Stomach (tissue), 9 donors: ENCODE data around the gene PIMREG. TPM values are rescaled to one million over a fixed set of nuclear protein-coding genes. Genes with fewer than 3 reads are reported as not detected.
A peak's percentile ranks its signal among the peaks of the same experiment; 100 is the strongest.

ENCODE experiments used
- DNase-seq, 2 donors: peaks; one replicate each; pipeline versions ENCODE4 v3.0.0 to v3.0.0-alpha.2; 2013 to 2019
- H3K27ac ChIP-seq, 5 donors: fragments of 200-600 bp in 4 of 5; sonication (generic) in 4 of 5; one replicate each; pipeline ENCODE4 v1.5.1; 2013 to 2019; ENCODE audit warnings: mild to moderate bottlenecking in 1 of 5, moderate library complexity in 1 of 5
- H3K27me3 ChIP-seq, 3 donors: fragments of 200-600 bp; sonication (generic); one replicate each; pipeline ENCODE4 v1.5.1; 2017 to 2019; ENCODE audit warnings: mixed run types in 1 of 3
- H3K36me3 ChIP-seq, 4 donors: fragments of 200-600 bp; sonication (generic); 1 replicate in 3 of 4; 2 replicates in 1 of 4; pipeline ENCODE4 v1.5.1; 2016 to 2019
- H3K4me1 ChIP-seq, 4 donors: fragments of 200-600 bp; sonication (generic); one replicate each; pipeline ENCODE4 v1.5.1; 2016 to 2019
- H3K4me3 ChIP-seq, 4 donors: fragments of 200-600 bp; sonication (generic) in 3 of 4; one replicate each; pipeline ENCODE4 v1.5.1; 2016 to 2019; ENCODE audit warnings: mild to moderate bottlenecking in 1 of 4
- H3K9me3 ChIP-seq, 4 donors: fragments of 200-600 bp; sonication (generic); one replicate each; pipeline ENCODE4 v1.5.1; 2016 to 2019
- EP300 ChIP-seq: sonication (generic); formaldehyde crosslinking; IDR thresholded peaks from one replicate; pipeline ENCODE4 v1.6.1; 2017; ENCODE audit warnings: antibody characterized with exemption
- POLR2A ChIP-seq, 4 donors: fragments of 450-650 bp; IDR thresholded peaks; one replicate each; pipeline ENCODE4 v1.6.1; 2016; ENCODE audit warnings: antibody characterized with exemption in 4 of 4, control low read depth in 2 of 4, mild to moderate bottlenecking in 1 of 4, moderate library complexity in 1 of 4
- POLR2AphosphoS5 ChIP-seq, 3 donors: sonication (generic); formaldehyde crosslinking; IDR thresholded peaks; one replicate each; pipeline ENCODE4 v1.6.1; 2016; ENCODE audit warnings: antibody characterized with exemption in 3 of 3
- WGBS, 5 donors: extraction: QIAGEN DNeasy Blood & Tissue Kit in 3 of 5; methylation state at CpG; one replicate each; pipeline versions ENCODE4 v1.1.5 to v1.1.7; 2013 to 2018; 5-methylcytosine and 5-hydroxymethylcytosine counted together
- intact Hi-C: fragments of 100-400 bp; cut with DNase I; formaldehyde crosslinking; loops from one replicate; pipeline ENCODE4 v1.15.1; 2023; ENCODE audit warnings: low total_unique reads
- polyA plus RNA-seq, 3 donors: library from polyadenylated mRNA; stranded (reverse); fragments of 200-250 nt; gene quantifications; one replicate each; pipeline ENCODE4 v1.2.3, GENCODE V29; 2013
- total RNA-seq, 5 donors: library from RNA; depleted of rRNA; stranded (reverse); fragments of >200 nt; gene quantifications; one replicate each; pipeline versions ENCODE4 v1.1.0 to v1.2.3, GENCODE V29; 2014 to 2016
- TF ChIP-seq, protein P1 (sequence below), 7 experiments: fragments of 450-650 bp in 4 of 7; fragments of 200-600 bp in 3 of 7; sonication (generic) in 3 of 7; IDR thresholded peaks; one replicate each; pipeline ENCODE4 v1.5.1; 2016 to 2019; ENCODE audit warnings: antibody characterized with exemption in 7 of 7, control low read depth in 2 of 7, mild to moderate bottlenecking in 1 of 7
- donor health status: healthy with polysubstance abuse.
- donor health status: Bipolar disorder and iron deficiency.
- donor health status: healthy.

PIMREG gene
- total and polyA plus RNA-seq, 8 donors = 0.76 to 8.5 (median 1.9) TPM

DNA sequence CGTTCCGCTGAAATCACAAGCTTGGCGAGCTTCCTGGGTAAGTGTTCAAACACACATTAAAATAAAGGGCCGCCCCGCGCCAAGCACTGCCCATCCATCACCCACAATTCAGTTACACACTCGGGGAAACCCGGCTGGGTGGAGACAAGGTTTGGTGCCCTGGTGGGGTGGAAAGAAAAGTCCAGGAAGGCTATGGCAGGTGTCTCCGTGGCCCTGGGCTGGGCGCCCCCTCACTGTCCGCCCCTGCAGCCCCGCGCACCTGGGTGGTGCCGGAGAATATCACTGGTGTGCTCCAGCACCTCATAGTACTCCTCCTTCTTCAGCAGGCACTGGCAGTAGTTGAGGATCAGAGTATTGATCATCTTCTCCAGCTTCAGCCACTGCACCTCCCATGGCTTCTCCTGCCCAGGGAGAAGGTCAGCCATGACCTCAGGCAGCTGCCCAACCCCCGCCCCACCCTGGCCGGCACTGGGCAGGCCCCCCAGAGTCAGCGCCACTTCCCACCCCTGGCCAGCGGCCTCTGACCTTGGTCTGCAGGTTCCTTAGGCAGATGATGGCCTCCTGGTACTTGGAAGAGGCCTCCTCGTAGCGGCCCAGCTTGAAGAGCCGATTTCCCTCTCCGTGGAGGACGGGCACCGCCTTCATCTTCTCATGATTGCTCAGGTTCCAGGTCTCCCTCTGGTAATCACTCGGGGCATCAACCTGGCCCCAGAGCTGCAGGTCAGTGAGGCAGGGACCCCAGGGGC is 17.7 kb upstream of the PIMREG start:
- H3K9me3 ChIP-seq = peaks cover 0 to 11% (median 10%) of the 10 kb centered on the region in 4 donors
- intact Hi-C loops = no loop called here
- H3K36me3 ChIP-seq = no peaks in the 10 kb centered on the region
- H3K27me3 ChIP-seq = peaks cover 0 to 41% (median 7%) of the 10 kb centered on the region in 3 donors
- 81 to 85% (median 84%) methylated on average over 23 to 25 of the region's 25 CpGs for WGBS, 5 donors
- no peak overlapping the region for H3K4me3 ChIP-seq
- H3K27ac ChIP-seq = no peak overlapping the region
- no peak for DNase-seq
- no peak for TF ChIP-seq POLR2AphosphoS5 (IDR thresholded peaks at IDR 0.05)
- TF ChIP-seq, protein P1, sequence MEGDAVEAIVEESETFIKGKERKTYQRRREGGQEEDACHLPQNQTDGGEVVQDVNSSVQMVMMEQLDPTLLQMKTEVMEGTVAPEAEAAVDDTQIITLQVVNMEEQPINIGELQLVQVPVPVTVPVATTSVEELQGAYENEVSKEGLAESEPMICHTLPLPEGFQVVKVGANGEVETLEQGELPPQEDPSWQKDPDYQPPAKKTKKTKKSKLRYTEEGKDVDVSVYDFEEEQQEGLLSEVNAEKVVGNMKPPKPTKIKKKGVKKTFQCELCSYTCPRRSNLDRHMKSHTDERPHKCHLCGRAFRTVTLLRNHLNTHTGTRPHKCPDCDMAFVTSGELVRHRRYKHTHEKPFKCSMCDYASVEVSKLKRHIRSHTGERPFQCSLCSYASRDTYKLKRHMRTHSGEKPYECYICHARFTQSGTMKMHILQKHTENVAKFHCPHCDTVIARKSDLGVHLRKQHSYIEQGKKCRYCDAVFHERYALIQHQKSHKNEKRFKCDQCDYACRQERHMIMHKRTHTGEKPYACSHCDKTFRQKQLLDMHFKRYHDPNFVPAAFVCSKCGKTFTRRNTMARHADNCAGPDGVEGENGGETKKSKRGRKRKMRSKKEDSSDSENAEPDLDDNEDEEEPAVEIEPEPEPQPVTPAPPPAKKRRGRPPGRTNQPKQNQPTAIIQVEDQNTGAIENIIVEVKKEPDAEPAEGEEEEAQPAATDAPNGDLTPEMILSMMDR (IDR thresholded peaks at IDR 0.05) = no peak
- peaks cover 0 to 10% (median 0%) of the 10 kb centered on the region in 4 donors for H3K4me1 ChIP-seq

DNA sequence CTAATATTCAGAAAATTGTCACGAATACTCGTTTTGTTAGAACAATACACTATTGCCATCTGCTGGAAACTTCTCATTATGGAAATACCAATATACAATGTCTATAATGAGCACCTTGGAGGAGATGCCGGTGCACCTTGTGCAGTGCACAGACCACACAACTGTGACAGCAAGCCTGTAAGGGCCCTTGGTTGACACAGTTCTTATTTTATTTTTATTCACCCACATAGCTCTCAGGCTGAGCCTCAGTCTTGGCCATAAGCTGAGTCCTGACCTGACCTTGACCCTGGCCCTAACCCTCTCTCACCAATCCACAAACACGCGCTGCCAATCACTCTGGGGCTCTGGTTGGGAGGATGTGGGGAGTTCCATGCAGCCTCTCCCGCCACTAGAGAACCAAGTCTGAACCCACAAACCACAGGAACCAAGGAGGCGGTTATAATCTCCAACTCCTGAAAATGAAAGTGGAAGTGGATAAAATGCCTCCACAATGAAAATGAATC is 16.9 kb upstream of the PIMREG start:
- peak in 1 of 2 donors; percentile 37 for DNase-seq
- H3K4me1 ChIP-seq = peaks cover 0 to 10% (median 0%) of the 10 kb centered on the region in 4 donors
- H3K9me3 ChIP-seq = peaks cover 0 to 15% (median 10%) of the 10 kb centered on the region in 4 donors
- WGBS, 5 donors = 48 to 56% (median 53%) methylated on average over 7 of the region's 7 CpGs
- no peak for TF ChIP-seq POLR2A (IDR thresholded peaks at IDR 0.05)
- no peak for TF ChIP-seq EP300
- TF ChIP-seq, protein P1 (IDR thresholded peaks at IDR 0.05) = no peak
- no peak for TF ChIP-seq POLR2AphosphoS5 (IDR thresholded peaks at IDR 0.05)
- intact Hi-C loops = no loop called here
- peaks cover 0 to 33% (median 7%) of the 10 kb centered on the region in 3 donors for H3K27me3 ChIP-seq
- no peaks in the 10 kb centered on the region for H3K36me3 ChIP-seq
- H3K4me3 ChIP-seq = no peak overlapping the region
- H3K27ac ChIP-seq = no peak overlapping the region

DNA sequence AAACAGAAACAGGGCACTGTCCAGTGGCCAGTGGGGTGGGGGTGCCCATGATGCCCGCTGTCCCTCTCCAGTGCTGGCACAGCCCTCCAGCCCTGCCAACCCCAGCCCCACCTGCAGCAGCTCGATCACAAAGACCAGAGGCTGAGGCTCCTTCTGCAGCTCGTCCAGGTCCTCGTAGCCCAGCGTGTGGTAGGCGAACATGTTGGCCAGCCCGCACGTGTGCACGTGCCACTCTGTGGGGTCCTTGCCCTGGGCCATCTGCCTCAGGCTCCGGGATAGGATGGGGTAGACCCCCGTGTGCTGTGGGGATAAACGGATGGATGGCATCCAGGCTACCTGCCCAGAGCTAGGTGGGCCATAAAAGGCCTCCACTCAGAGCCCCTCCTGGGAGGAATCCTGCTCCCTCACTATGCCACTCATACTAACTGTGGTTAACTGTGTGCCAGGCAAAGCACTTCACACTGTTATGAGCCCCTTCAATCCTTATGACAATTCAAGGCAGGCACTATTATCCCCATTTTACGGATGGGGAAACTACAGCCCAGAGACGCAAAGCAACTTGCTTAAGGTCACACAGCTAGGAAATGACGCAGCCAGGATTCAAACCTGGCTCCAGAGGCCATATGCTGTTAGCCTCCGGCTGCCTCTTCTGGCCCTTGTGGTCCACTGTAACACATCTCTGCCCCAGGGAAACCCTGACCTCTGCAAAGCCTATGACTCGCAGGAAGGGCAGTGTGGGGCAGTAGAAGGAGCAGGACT is 15.9 kb upstream of the PIMREG start:
- H3K4me1 ChIP-seq = peaks cover 0 to 10% (median 0%) of the 10 kb centered on the region in 4 donors
- H3K27me3 ChIP-seq = peaks cover 0 to 24% (median 7%) of the 10 kb centered on the region in 3 donors
- TF ChIP-seq POLR2AphosphoS5 (IDR thresholded peaks at IDR 0.05) (no peak), POLR2A (IDR thresholded peaks at IDR 0.05) (no peak)
- TF ChIP-seq, protein P1 (IDR thresholded peaks at IDR 0.05) = no peak
- no peaks in the 10 kb centered on the region for H3K36me3 ChIP-seq
- intact Hi-C loops = no loop called here
- no peak overlapping the region for H3K4me3 ChIP-seq
- no peak overlapping the region for H3K27ac ChIP-seq
- H3K9me3 ChIP-seq = peaks cover 0 to 15% (median 10%) of the 10 kb centered on the region in 4 donors
- 77 to 97% (median 89%) methylated on average over 8 to 17 of the region's 17 CpGs for WGBS, 5 donors
- no peak for DNase-seq

DNA sequence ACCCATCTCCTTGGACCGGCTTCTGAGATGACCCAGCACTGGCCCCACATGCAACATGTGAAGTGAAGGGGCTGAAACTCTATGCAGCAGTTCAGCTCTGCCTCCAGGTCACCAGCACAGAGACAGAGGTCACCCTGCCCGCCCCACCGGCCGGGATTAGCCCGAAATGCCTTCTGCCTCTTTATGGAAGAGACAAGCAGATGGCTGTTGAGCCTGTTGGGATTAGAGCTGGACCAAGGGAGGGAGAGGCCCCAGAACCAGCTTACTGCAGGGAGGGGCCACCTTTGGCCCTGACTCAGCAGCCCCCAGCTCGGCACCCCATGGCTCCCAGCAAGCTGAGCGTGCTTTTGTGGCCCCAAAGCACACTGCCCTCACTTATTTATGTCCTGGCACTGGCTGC is 15.0 kb upstream of the PIMREG start:
- 74 to 85% (median 81%) methylated on average over 7 of the region's 7 CpGs for WGBS, 5 donors
- H3K4me3 ChIP-seq = no peak overlapping the region
- peaks cover 0 to 15% (median under 1%) of the 10 kb centered on the region in 3 donors for H3K27me3 ChIP-seq
- H3K9me3 ChIP-seq = peaks cover 0 to 15% (median 10%) of the 10 kb centered on the region in 4 donors
- H3K4me1 ChIP-seq = peaks cover 0 to 10% (median 0%) of the 10 kb centered on the region in 4 donors
- intact Hi-C loops = no loop called here
- TF ChIP-seq POLR2AphosphoS5 (IDR thresholded peaks at IDR 0.05) = no peak
- no peak for TF ChIP-seq POLR2A (IDR thresholded peaks at IDR 0.05)
- no peak for TF ChIP-seq EP300
- TF ChIP-seq, protein P1 (IDR thresholded peaks at IDR 0.05) = no peak
- DNase-seq = no peak
- no peak overlapping the region for H3K27ac ChIP-seq
- H3K36me3 ChIP-seq = no peaks in the 10 kb centered on the region
